ENCODE data around the gene LEMD1. TPM values are rescaled to one million over a fixed set of nuclear protein-coding genes. Genes with fewer than 3 reads are reported as not detected.
A peak's percentile ranks its signal among the peaks of the same experiment; 100 is the strongest.

The LEMD1 gene
- total RNA-seq, 1 donor = not detected

GRCh38 chr1:205455581-205456382 lies 33.9 kb upstream of the LEMD1 start, which contains the start of gene BLACAT1:
Gene BLACAT1 (minus strand): TSS chr1:205456045.
- H3K4me2 ChIP-seq (ENCODE audit: insufficient read depth, low read length) = no peak within 1 kb of the TSS
- no peaks in the 10 kb centered on the region for H3K36me3 ChIP-seq (ENCODE audit: insufficient read depth, low read length)
- no peaks in the 10 kb centered on the region for H3K79me2 ChIP-seq (ENCODE audit: insufficient read depth, low read length)
- H3K4me3 ChIP-seq (ENCODE audit: insufficient read depth, low read length) = no peak within 1 kb of the TSS
- TF ChIP-seq, protein P1, sequence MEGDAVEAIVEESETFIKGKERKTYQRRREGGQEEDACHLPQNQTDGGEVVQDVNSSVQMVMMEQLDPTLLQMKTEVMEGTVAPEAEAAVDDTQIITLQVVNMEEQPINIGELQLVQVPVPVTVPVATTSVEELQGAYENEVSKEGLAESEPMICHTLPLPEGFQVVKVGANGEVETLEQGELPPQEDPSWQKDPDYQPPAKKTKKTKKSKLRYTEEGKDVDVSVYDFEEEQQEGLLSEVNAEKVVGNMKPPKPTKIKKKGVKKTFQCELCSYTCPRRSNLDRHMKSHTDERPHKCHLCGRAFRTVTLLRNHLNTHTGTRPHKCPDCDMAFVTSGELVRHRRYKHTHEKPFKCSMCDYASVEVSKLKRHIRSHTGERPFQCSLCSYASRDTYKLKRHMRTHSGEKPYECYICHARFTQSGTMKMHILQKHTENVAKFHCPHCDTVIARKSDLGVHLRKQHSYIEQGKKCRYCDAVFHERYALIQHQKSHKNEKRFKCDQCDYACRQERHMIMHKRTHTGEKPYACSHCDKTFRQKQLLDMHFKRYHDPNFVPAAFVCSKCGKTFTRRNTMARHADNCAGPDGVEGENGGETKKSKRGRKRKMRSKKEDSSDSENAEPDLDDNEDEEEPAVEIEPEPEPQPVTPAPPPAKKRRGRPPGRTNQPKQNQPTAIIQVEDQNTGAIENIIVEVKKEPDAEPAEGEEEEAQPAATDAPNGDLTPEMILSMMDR (IDR thresholded peaks at IDR 0.05; ENCODE audit: extremely low read depth, low read depth, low read length) = no peak
- no peaks in the 10 kb centered on the region for H3K4me1 ChIP-seq (ENCODE audit: insufficient read depth, low read length)
- no peak within 1 kb of the TSS for H2AFZ ChIP-seq (ENCODE audit: low read length)
- H3K27ac ChIP-seq (ENCODE audit: low read depth, low read length) = no peak within 1 kb of the TSS
- DNase-seq (ENCODE audit: insufficient read length, low spot score, missing footprints) = no peak
- H4K20me1 ChIP-seq (ENCODE audit: insufficient read depth, low read length) = peaks cover 2% of the 10 kb centered on the region
- H3K27me3 ChIP-seq (ENCODE audit: insufficient read depth, low read length) = peaks cover 76% of the 10 kb centered on the region
- no peaks in the 10 kb centered on the region for H3K9me3 ChIP-seq (ENCODE audit: low read depth, low read length)

GRCh38 chr1:205454903-205455335 lies 33.1 kb upstream of the LEMD1 start:
- DNase-seq (ENCODE audit: insufficient read length, low spot score, missing footprints) = peak; percentile 77
- Histone ChIP-seq H3K27me3 (ENCODE audit: insufficient read depth, low read length) (peaks cover 80% of the 10 kb centered on the region), H2AFZ (ENCODE audit: low read length) (no peak overlapping the region), H3K4me2 (ENCODE audit: insufficient read depth, low read length) (no peak overlapping the region), H4K20me1 (ENCODE audit: insufficient read depth, low read length) (peaks cover 2% of the 10 kb centered on the region), H3K27ac (ENCODE audit: low read depth, low read length) (no peak overlapping the region), H3K4me3 (ENCODE audit: insufficient read depth, low read length) (no peak overlapping the region), H3K9me3 (ENCODE audit: low read depth, low read length) (no peaks in the 10 kb centered on the region), H3K79me2 (ENCODE audit: insufficient read depth, low read length) (no peaks in the 10 kb centered on the region), H3K36me3 (ENCODE audit: insufficient read depth, low read length) (no peaks in the 10 kb centered on the region), H3K4me1 (ENCODE audit: insufficient read depth, low read length) (no peaks in the 10 kb centered on the region)
- TF ChIP-seq, protein P1 (IDR thresholded peaks at IDR 0.05; ENCODE audit: extremely low read depth, low read depth, low read length) = no peak

GRCh38 chr1:205453466-205453865 lies 31.6 kb upstream of the LEMD1 start:
- Histone ChIP-seq H3K4me1 (ENCODE audit: insufficient read depth, low read length) (peaks cover 6% of the 10 kb centered on the region), H4K20me1 (ENCODE audit: insufficient read depth, low read length) (peaks cover under 1% of the 10 kb centered on the region)
- TF ChIP-seq, protein P1 (IDR thresholded peaks at IDR 0.05; ENCODE audit: extremely low read depth, low read depth, low read length) = no peak

GRCh38 chr1:205452933-205453332 lies 31.1 kb upstream of the LEMD1 start:
- Histone ChIP-seq H4K20me1 (ENCODE audit: insufficient read depth, low read length) (no peaks in the 10 kb centered on the region), H3K4me3 (ENCODE audit: insufficient read depth, low read length) (no peak overlapping the region), H2AFZ (ENCODE audit: low read length) (no peak overlapping the region), H3K27ac (ENCODE audit: low read depth, low read length) (no peak overlapping the region), H3K36me3 (ENCODE audit: insufficient read depth, low read length) (no peaks in the 10 kb centered on the region), H3K27me3 (ENCODE audit: insufficient read depth, low read length) (peaks cover 70% of the 10 kb centered on the region), H3K4me1 (ENCODE audit: insufficient read depth, low read length) (peaks cover 6% of the 10 kb centered on the region), H3K4me2 (ENCODE audit: insufficient read depth, low read length) (no peak overlapping the region), H3K9me3 (ENCODE audit: low read depth, low read length) (no peaks in the 10 kb centered on the region), H3K79me2 (ENCODE audit: insufficient read depth, low read length) (no peaks in the 10 kb centered on the region)
- TF ChIP-seq, protein P1 (IDR thresholded peaks at IDR 0.05; ENCODE audit: extremely low read depth, low read depth, low read length) = no peak
- peak; percentile 38 for DNase-seq (ENCODE audit: insufficient read length, low spot score, missing footprints)

More at GRCh38 chr1:205453466-205453865, 31.6 kb upstream of the LEMD1 start:
- Histone ChIP-seq H2AFZ (ENCODE audit: low read length) (no peak overlapping the region), H3K27ac (ENCODE audit: low read depth, low read length) (no peak overlapping the region), H3K9me3 (ENCODE audit: low read depth, low read length) (no peaks in the 10 kb centered on the region), H3K79me2 (ENCODE audit: insufficient read depth, low read length) (no peaks in the 10 kb centered on the region), H3K4me3 (ENCODE audit: insufficient read depth, low read length) (no peak overlapping the region), H3K36me3 (ENCODE audit: insufficient read depth, low read length) (no peaks in the 10 kb centered on the region), H3K4me2 (ENCODE audit: insufficient read depth, low read length) (no peak overlapping the region), H3K27me3 (ENCODE audit: insufficient read depth, low read length) (peaks cover 75% of the 10 kb centered on the region)
- peak; percentile 84 for DNase-seq (ENCODE audit: insufficient read length, low spot score, missing footprints)

All from osteoblast (primary cell).